ENCODE results near the gene FARS2.
"Not testable (repeated sequence)": the region's sequence is repeated elsewhere in the genome, so short reads cannot be mapped to it uniquely, and the experiment has no call there.

FARS2 gene

GRCh38 chr6:5679691-5680090 lies 418.4 kb downstream of the FARS2 start:
- TF ChIP-seq EZH2 (IDR thresholded peaks at IDR 0.05; ENCODE audit: borderline replicate concordance, low read depth, low read length, severe bottlenecking) = no peak
- no peak for TF ChIP-seq CTCF (IDR thresholded peaks at IDR 0.05; ENCODE audit: borderline replicate concordance, extremely low read depth, low read length, poor library complexity, severe bottlenecking)
- Histone ChIP-seq H4K20me1 (ENCODE audit: insufficient read depth, low read length) (no peaks in the 10 kb centered on the region; the same call in 1 of the 2 replicates), H2AFZ (ENCODE audit: low read depth, low read length) (no peak overlapping the region), H3K9ac (ENCODE audit: low read depth, low read length) (no peak overlapping the region), H3K27me3 (ENCODE audit: insufficient read depth, low read length, poor library complexity) (no peaks in the 10 kb centered on the region), H3K79me2 (ENCODE audit: insufficient read depth, low read length) (no peaks in the 10 kb centered on the region), H3K27ac (ENCODE audit: low read length) (no peak overlapping the region), H3K4me2 (ENCODE audit: insufficient read depth, low read length) (no peak overlapping the region), H3K4me3 (ENCODE audit: low read depth in 1 of 2, low read length in 2 of 2) (no peak overlapping the region), H3K36me3 (ENCODE audit: insufficient read depth, low read length) (no peaks in the 10 kb centered on the region), H3K4me1 (ENCODE audit: insufficient read depth, low read length) (no peaks in the 10 kb centered on the region), H3K9me3 (ENCODE audit: insufficient read depth, low read length, severe bottlenecking) (no peaks in the 10 kb centered on the region)
- ATAC-seq (ENCODE audit: insufficient read depth, low read depth) (no peak), DNase-seq (no peak)

- Histone ChIP-seq H3K79me2 (ENCODE audit: insufficient read depth, low read length) (no peaks in the 10 kb centered on the region), H3K36me3 (ENCODE audit: insufficient read depth, low read length) (no peaks in the 10 kb centered on the region), H3K4me3 (ENCODE audit: low read depth in 1 of 2, low read length in 2 of 2) (no peak overlapping the region), H3K27me3 (ENCODE audit: insufficient read depth, low read length, poor library complexity) (no peaks in the 10 kb centered on the region), H2AFZ (ENCODE audit: low read depth, low read length) (no peak overlapping the region), H3K4me1 (ENCODE audit: insufficient read depth, low read length) (no peaks in the 10 kb centered on the region), H3K4me2 (ENCODE audit: insufficient read depth, low read length) (no peak overlapping the region), H4K20me1 (ENCODE audit: insufficient read depth, low read length) (peaks cover under 1% of the 10 kb centered on the region; the same call in 1 of the 2 replicates), H3K9me3 (ENCODE audit: insufficient read depth, low read length, severe bottlenecking) (no peaks in the 10 kb centered on the region), H3K9ac (ENCODE audit: low read depth, low read length) (no peak overlapping the region), H3K27ac (ENCODE audit: low read length) (no peak overlapping the region)
- no peak for TF ChIP-seq EZH2 (IDR thresholded peaks at IDR 0.05; ENCODE audit: borderline replicate concordance, low read depth, low read length, severe bottlenecking)
- TF ChIP-seq CTCF (IDR thresholded peaks at IDR 0.05; ENCODE audit: borderline replicate concordance, extremely low read depth, low read length, poor library complexity, severe bottlenecking) = no peak
- DNase-seq (no peak), ATAC-seq (ENCODE audit: insufficient read depth, low read depth) (no peak)
Observed at GRCh38 chr6:5680095-5680494, 418.8 kb downstream of the FARS2 start.

- Histone ChIP-seq H3K4me2 (ENCODE audit: insufficient read depth, low read length) (no peak overlapping the region), H3K79me2 (ENCODE audit: insufficient read depth, low read length) (no peaks in the 10 kb centered on the region), H3K27ac (ENCODE audit: low read length) (no peak overlapping the region), H4K20me1 (ENCODE audit: insufficient read depth, low read length) (peaks cover 4% of the 10 kb centered on the region; the same call in 1 of the 2 replicates), H3K9me3 (ENCODE audit: insufficient read depth, low read length, severe bottlenecking) (no peaks in the 10 kb centered on the region), H3K4me3 (ENCODE audit: low read depth in 1 of 2, low read length in 2 of 2) (no peak overlapping the region), H2AFZ (ENCODE audit: low read depth, low read length) (no peak overlapping the region), H3K9ac (ENCODE audit: low read depth, low read length) (no peak overlapping the region), H3K36me3 (ENCODE audit: insufficient read depth, low read length) (no peaks in the 10 kb centered on the region), H3K4me1 (ENCODE audit: insufficient read depth, low read length) (no peaks in the 10 kb centered on the region), H3K27me3 (ENCODE audit: insufficient read depth, low read length, poor library complexity) (no peaks in the 10 kb centered on the region)
- TF ChIP-seq EZH2 (IDR thresholded peaks at IDR 0.05; ENCODE audit: borderline replicate concordance, low read depth, low read length, severe bottlenecking) (no peak), CTCF (IDR thresholded peaks at IDR 0.05; ENCODE audit: borderline replicate concordance, extremely low read depth, low read length, poor library complexity, severe bottlenecking) (no peak)
- ATAC-seq (ENCODE audit: insufficient read depth, low read depth) = no peak
- DNase-seq = no peak
Observed at GRCh38 chr6:5681480-5681879, 420.2 kb downstream of the FARS2 start.

GRCh38 chr6:5682530-5682929 lies 421.2 kb downstream of the FARS2 start:
- TF ChIP-seq CTCF (IDR thresholded peaks at IDR 0.05; ENCODE audit: borderline replicate concordance, extremely low read depth, low read length, poor library complexity, severe bottlenecking) = no peak
- peaks cover 4% of the 10 kb centered on the region; the same call in 1 of the 2 replicates for H4K20me1 ChIP-seq (ENCODE audit: insufficient read depth, low read length)
- no peak overlapping the region for H3K27ac ChIP-seq (ENCODE audit: low read length)
- no peak overlapping the region for H2AFZ ChIP-seq (ENCODE audit: low read depth, low read length)
- no peaks in the 10 kb centered on the region for H3K36me3 ChIP-seq (ENCODE audit: insufficient read depth, low read length)
- no peak for DNase-seq
- ATAC-seq (ENCODE audit: insufficient read depth, low read depth) = no peak
- H3K4me2 ChIP-seq (ENCODE audit: insufficient read depth, low read length) = no peak overlapping the region
- H3K9me3 ChIP-seq (ENCODE audit: insufficient read depth, low read length, severe bottlenecking) = no peaks in the 10 kb centered on the region
- H3K9ac ChIP-seq (ENCODE audit: low read depth, low read length) = no peak overlapping the region
- H3K4me1 ChIP-seq (ENCODE audit: insufficient read depth, low read length) = no peaks in the 10 kb centered on the region
- H3K27me3 ChIP-seq (ENCODE audit: insufficient read depth, low read length, poor library complexity) = no peaks in the 10 kb centered on the region
- H3K4me3 ChIP-seq (ENCODE audit: low read depth in 1 of 2, low read length in 2 of 2) = no peak overlapping the region
- H3K79me2 ChIP-seq (ENCODE audit: insufficient read depth, low read length) = no peaks in the 10 kb centered on the region

- H3K4me2 ChIP-seq (ENCODE audit: insufficient read depth, low read length); H3K9me3 ChIP-seq (ENCODE audit: insufficient read depth, low read length, severe bottlenecking); H3K9ac ChIP-seq (ENCODE audit: low read depth, low read length); H3K27me3 ChIP-seq (ENCODE audit: insufficient read depth, low read length, poor library complexity); H3K36me3 ChIP-seq (ENCODE audit: insufficient read depth, low read length); H4K20me1 ChIP-seq (ENCODE audit: insufficient read depth, low read length); ATAC-seq (ENCODE audit: insufficient read depth, low read depth); H3K4me1 ChIP-seq (ENCODE audit: insufficient read depth, low read length); H3K27ac ChIP-seq (ENCODE audit: low read length); H2AFZ ChIP-seq (ENCODE audit: low read depth, low read length); DNase-seq; H3K4me3 ChIP-seq (ENCODE audit: low read depth in 1 of 2, low read length in 2 of 2); H3K79me2 ChIP-seq (ENCODE audit: insufficient read depth, low read length): not testable (repeated sequence)
Observed at GRCh38 chr6:5683747-5684146, 422.4 kb downstream of the FARS2 start.
